HG02623 (cell line): ENCODE measurements around the gene ANKIB1.
"Not testable (repeated sequence)": the region's sequence is repeated elsewhere in the genome, so short reads cannot be mapped to it uniquely, and the experiment has no call there.

ENCODE experiments used
- ATAC-seq: cut with Tn5 transposase; IDR thresholded peaks from one replicate; pipeline ENCODE4 v1.9.1; 2021; ENCODE audit warnings: moderate library complexity; ENCODE audit not compliant: unreplicated experiment

ANKIB1 gene

GRCh38 chr7:92442720-92443119 is 196.9 kb downstream of the ANKIB1 start:
- not testable (repeated sequence) for ATAC-seq

- no peak for ATAC-seq
These were observed 201.1 kb downstream of the ANKIB1 start for GRCh38 chr7:92446869-92447344.

GRCh38 chr7:92447345-92448204 is 201.8 kb downstream of the ANKIB1 start, which contains the start of gene GATAD1:
Gene GATAD1 (plus strand): TSS chr7:92447482. CDS start chr7:92447730, 248 bp downstream.
- ATAC-seq = peak; percentile 82

- ATAC-seq = peak; percentile 32
These were observed 202.5 kb downstream of the ANKIB1 start for GRCh38 chr7:92448205-92448747.
